GM20000 (cell line): Measurements from ENCODE around the gene PPFIA2.

Experiments used
- DNase-seq: peaks from one replicate; pipeline ENCODE4 v3.0.0; 2012; ENCODE audit warnings: low spot score
- TF ChIP-seq, protein P1 (sequence below): IDR thresholded peaks from 2 replicates; pipeline ENCODE4 v1.5.1; 2012; ENCODE audit warnings: mild to moderate bottlenecking, control low read depth; ENCODE audit errors: extremely low read depth, missing control alignments

Gene PPFIA2

GRCh38 chr12:81303935-81304334 is 455.2 kb downstream of the PPFIA2 start:
- TF ChIP-seq, protein P1, sequence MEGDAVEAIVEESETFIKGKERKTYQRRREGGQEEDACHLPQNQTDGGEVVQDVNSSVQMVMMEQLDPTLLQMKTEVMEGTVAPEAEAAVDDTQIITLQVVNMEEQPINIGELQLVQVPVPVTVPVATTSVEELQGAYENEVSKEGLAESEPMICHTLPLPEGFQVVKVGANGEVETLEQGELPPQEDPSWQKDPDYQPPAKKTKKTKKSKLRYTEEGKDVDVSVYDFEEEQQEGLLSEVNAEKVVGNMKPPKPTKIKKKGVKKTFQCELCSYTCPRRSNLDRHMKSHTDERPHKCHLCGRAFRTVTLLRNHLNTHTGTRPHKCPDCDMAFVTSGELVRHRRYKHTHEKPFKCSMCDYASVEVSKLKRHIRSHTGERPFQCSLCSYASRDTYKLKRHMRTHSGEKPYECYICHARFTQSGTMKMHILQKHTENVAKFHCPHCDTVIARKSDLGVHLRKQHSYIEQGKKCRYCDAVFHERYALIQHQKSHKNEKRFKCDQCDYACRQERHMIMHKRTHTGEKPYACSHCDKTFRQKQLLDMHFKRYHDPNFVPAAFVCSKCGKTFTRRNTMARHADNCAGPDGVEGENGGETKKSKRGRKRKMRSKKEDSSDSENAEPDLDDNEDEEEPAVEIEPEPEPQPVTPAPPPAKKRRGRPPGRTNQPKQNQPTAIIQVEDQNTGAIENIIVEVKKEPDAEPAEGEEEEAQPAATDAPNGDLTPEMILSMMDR: no peak
- no peak for DNase-seq

DNA sequence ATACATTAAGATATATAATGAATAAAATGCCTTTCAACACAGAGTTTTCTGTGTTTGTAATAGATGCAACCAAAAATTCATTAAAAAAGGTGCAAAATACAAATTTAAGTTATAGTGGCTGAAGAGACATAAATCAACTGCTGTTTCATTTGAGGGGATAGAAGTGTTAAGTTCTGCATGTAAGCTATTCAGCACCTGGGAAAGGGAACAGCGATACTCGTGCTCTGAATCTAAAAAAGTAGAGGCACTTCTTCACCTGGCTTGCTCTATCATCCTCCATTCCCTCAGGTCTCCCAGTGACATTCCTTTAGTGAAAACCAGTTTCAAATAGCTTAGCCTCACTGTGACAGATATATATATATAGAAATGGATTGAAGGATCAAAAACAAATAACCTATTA is 458.7 kb downstream of the PPFIA2 start:
- no peak for DNase-seq
- TF ChIP-seq, protein P1: no peak

- no peak for DNase-seq
- TF ChIP-seq, protein P1: no peak
These were observed 461.5 kb downstream of the PPFIA2 start for GRCh38 chr12:81297601-81298000.

DNA sequence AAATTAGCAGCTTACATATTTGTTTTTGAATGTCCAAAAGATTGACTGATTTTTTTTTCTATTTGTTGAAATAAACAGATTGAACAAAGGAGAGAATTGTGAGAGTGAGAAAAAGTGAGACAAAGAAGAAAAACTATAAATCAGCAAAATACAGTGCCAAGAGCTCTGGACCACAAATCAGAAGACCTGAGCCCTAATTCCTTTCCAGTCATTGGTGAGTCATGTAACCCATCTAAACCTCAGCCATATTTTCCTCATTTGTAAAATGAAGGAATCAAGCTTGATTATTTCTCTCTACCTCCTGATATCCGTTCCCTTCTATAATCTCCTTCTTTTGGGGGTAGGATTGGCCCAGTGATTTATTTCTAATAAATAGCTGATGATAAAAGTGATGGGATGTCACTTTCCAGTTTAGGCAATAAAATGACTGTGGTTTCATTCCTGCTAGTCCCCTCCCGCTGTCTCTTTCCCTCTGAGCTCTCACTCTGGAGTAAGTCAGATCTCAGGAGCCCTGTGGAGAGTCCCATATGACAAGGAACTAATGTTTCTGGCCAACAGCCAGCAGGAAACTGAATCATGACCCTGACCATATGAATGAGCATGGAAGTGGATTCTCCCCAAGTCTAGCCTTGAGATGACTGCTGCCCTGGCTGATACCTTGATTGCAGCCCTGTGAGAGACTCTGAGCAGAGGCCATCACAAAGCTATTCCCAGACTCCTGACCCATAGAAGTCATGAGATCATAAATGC is 462.4 kb downstream of the PPFIA2 start:
- TF ChIP-seq, protein P1: no peak
- no peak for DNase-seq

DNA sequence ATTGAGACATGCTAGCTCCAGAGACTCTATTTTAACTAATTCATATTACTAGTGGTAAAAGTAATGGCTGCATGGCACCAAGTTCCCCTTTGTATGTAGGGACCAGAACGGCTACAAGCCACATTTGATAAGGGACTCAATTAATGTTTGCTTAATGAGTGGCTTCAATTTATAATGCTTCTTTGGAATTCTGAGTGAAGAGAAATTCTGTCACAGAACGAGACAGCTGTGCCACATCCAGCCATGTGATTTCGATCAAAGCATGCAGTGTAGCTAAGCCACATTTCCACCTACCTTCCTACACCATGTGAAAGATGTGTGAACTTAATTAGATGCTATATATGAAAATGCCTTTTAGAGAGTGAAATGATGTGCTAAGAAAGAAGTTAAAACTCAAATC is 463.9 kb downstream of the PPFIA2 start:
- TF ChIP-seq, protein P1: no peak

GRCh38 chr12:81294325-81295190 is 464.6 kb downstream of the PPFIA2 start:
- TF ChIP-seq, protein P1: no peak
- DNase-seq: no peak

More for the DNA sequence above, 463.9 kb downstream of the PPFIA2 start:
- no peak for DNase-seq

DNA sequence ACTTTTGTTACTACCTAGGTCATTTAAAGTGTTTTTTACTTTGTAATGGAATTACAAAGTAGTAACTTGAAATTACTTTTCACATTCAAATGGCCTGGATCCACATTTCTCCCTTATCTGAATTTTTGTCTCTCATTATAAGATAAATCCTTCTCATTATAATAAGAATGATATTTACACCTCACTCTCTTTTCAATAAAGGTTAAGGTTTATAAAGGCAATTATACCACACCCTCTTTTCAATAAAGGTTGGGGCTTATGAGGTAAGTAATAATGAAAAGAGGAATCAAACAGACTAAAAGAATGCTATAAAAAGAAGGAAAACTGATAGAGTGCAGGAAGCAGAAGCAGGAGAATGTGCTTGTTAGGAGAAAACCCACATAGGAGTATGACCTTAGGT is 470.5 kb downstream of the PPFIA2 start:
- TF ChIP-seq, protein P1: no peak
- no peak for DNase-seq
